Pancreas (tissue), 10 donors: Measurements from ENCODE around the gene GGNBP2. TPM values are rescaled to one million over a fixed set of nuclear protein-coding genes. Genes with fewer than 3 reads are reported as not detected.
"Not testable (repeated sequence)": the region's sequence is repeated elsewhere in the genome, so short reads cannot be mapped to it uniquely, and the experiment has no call there.

Source experiments
- ATAC-seq, 4 donors: fragments of 200-7000 bp; cut with Tn5 transposase; one replicate each; pipeline versions ENCODE4 v1.8.0 to v1.9.1; 2020; ENCODE audit warnings: mild to moderate bottlenecking in 4 of 4, moderate library complexity in 4 of 4
- DNase-seq, 6 donors: peaks; one replicate each; pipeline ENCODE4 v3.0.0-alpha.2; 2020
- FAIRE-seq: peaks from 2 replicates; lab custom pipeline; 2012; peaks lifted over from hg19 to GRCh38; lab: Jason Lieb, UNC
- H3K27ac ChIP-seq, 4 donors: fragments of 200-600 bp; sonication (generic); 1 replicate in 3 of 4; 2 replicates in 1 of 4; pipeline versions ENCODE4 v1.5.0 to v1.8.0; 2020
- H3K27me3 ChIP-seq, 4 donors: fragments of 200-600 bp; one replicate each; pipeline ENCODE4 v1.8.0; 2021
- H3K36me3 ChIP-seq, 3 donors: fragments of 200-600 bp; sonication (generic) in 1 of 3; one replicate each; pipeline versions ENCODE4 v1.5.0 to v1.8.0; 2020 to 2021
- H3K4me1 ChIP-seq, 3 donors: fragments of 200-600 bp; one replicate each; pipeline ENCODE4 v1.8.0; 2021
- H3K4me3 ChIP-seq, 4 donors: fragments of 200-600 bp; sonication (generic) in 2 of 4; one replicate each; pipeline versions ENCODE4 v1.5.0 to v1.8.0; 2020 to 2021
- H3K9me3 ChIP-seq, 4 donors: fragments of 200-600 bp; one replicate each; pipeline ENCODE4 v1.8.0; 2021
- WGBS, 2 donors: extraction: QIAGEN DNeasy Blood & Tissue Kit; methylation state at CpG; one replicate each; pipeline ENCODE4 v1.1.7; 2013; 5-methylcytosine and 5-hydroxymethylcytosine counted together
- intact Hi-C, 3 donors: fragments of 100-400 bp; cut with DNase I; formaldehyde crosslinking; loops; one replicate each; pipeline versions ENCODE4 v1.11.1 to v1.14.2; 2022
- polyA plus RNA-seq, 2 donors: library from polyadenylated mRNA; stranded (reverse); fragments of 200-250 nt; gene quantifications; one replicate each; pipeline ENCODE4 v1.2.3, GENCODE V29; 2013
- total RNA-seq, 6 donors: library from RNA; stranded (reverse); fragmentation: NEBNext Ultra II Directional in 4 of 6; extraction: Animal tissue kit (Norgen Biotek cat#: 25700) in 4 of 6; gene quantifications; one replicate each; pipeline versions ENCODE4 v1.2.1 to v1.2.4, GENCODE V29; 2021 to 2023
- TF ChIP-seq, protein P1 (sequence below), 4 donors: fragments of 200-600 bp; sonication (generic) in 3 of 4; IDR thresholded peaks; one replicate each; pipeline versions ENCODE4 v1.5.0 to v1.8.0; 2021; ENCODE audit warnings: antibody characterized with exemption in 4 of 4
- donor health status: healthy with polysubstance abuse.
- donor health status: DM: no; HTN: no; CAD: no; lungs with moderate emphysema.
- donor health status: DM: no; HTN: no; CAD: no.
- donor health status: control.
- donor health status: control.
- donor health status: Bipolar disorder and iron deficiency.
- donor health status: DM: yes; HTN: yes; CAD: no.
- donor health status: DM: no; HTN: no; CAD: no.
- donor health status: DM: no; HTN: no; CAD: no.
- donor health status: DM: yes; HTN: yes; CAD: no.

Gene GGNBP2
- total and polyA plus RNA-seq, 8 donors, result 27.3 to 41.8 (median 36.7) TPM

DNA sequence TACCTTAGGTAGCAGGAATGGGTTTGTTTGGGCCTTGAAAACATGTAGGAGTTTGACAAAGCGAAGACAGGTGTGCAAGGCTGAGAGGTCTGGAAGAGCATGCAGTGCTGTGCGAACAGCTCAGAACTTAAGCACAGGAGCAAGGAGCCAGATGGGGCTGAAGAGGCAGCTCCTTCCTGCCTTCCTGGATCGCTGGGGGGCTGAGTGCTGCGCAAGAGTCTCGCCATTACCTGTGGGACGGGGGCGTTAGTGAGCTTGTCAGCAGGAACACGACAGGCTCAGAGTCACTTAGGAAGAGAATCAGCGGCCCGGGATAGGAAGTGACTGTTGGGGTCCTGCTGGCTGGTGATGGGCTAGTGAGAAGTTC lies 56.2 kb downstream of the GGNBP2 start:
- Histone ChIP-seq H3K36me3 (no peaks in the 10 kb centered on the region), H3K4me3 (peak overlapping the region; percentile 86 to 96 (median 92)), H3K9me3 (no peaks in the 10 kb centered on the region), H3K27me3 (no peaks in the 10 kb centered on the region), H3K27ac (peak overlapping the region; percentile 56 to 82 (median 78)), H3K4me1 (peaks cover 0 to 15% (median 3%) of the 10 kb centered on the region in 3 donors)
- DNase-seq (no peak), ATAC-seq (peak in 2 of 4 donors; percentile 9 to 21), FAIRE-seq (no peak)
- WGBS, 2 donors, result 14 to 18% methylated on average over 10 of the region's 10 CpGs
- intact Hi-C loops, result no loop called here
- TF ChIP-seq, protein P1, sequence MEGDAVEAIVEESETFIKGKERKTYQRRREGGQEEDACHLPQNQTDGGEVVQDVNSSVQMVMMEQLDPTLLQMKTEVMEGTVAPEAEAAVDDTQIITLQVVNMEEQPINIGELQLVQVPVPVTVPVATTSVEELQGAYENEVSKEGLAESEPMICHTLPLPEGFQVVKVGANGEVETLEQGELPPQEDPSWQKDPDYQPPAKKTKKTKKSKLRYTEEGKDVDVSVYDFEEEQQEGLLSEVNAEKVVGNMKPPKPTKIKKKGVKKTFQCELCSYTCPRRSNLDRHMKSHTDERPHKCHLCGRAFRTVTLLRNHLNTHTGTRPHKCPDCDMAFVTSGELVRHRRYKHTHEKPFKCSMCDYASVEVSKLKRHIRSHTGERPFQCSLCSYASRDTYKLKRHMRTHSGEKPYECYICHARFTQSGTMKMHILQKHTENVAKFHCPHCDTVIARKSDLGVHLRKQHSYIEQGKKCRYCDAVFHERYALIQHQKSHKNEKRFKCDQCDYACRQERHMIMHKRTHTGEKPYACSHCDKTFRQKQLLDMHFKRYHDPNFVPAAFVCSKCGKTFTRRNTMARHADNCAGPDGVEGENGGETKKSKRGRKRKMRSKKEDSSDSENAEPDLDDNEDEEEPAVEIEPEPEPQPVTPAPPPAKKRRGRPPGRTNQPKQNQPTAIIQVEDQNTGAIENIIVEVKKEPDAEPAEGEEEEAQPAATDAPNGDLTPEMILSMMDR (IDR thresholded peaks at IDR 0.05), result no peak

DNA sequence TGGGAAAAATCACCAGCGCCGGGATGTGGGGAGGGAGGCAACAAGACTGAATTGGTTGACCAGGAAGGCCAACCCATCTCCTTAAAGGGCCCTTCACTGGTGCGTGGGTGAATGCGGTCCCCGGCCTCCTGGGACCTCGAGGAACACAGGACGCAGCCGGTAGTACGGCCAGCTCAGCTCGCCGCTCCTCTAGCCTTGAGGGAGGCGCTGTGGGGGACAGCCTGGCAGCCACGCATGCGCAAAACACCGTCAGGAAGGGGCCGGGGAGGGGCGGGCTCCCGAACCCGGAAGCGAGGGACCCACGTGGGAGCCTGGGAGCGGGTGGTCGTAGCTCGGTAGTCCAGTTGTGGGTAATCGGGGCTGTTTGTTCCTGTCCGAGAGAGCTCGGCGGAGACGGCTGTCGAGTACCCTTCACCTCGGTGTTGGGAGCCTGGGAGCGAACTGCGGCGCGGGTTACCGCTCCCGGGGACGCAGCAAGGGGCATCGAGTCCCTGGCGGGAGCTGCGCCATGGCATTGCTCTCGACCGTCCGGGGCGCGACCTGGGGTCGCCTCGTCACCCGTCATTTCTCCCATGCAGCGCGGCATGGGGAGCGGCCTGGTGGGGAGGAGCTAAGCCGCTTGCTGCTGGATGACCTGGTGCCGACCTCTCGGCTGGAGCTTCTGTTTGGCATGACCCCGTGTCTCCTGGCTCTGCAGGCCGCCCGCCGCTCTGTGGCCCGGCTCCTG lies 56.7 kb downstream of the GGNBP2 start, which contains the start of gene MRM1:
TSS of gene MRM1 (plus strand) at position 281 of the 727 bp plus-strand sequence. CDS start at position 509, 228 bp downstream.
- peak; percentile 94 to 99 (median 96) for DNase-seq
- 0 to 1% methylated on average over 50 to 60 of the region's 60 CpGs for WGBS, 2 donors
- no peaks in the 10 kb centered on the region for H3K36me3 ChIP-seq
- peak within 1 kb of the TSS; percentile 86 to 96 (median 92) for H3K4me3 ChIP-seq
- FAIRE-seq, result no peak
- H3K9me3 ChIP-seq, result no peaks in the 10 kb centered on the region
- peak within 1 kb of the TSS; percentile 56 to 82 (median 78) for H3K27ac ChIP-seq
- intact Hi-C loops, result no loop called here
- TF ChIP-seq, protein P1 (IDR thresholded peaks at IDR 0.05), result no peak
- peaks cover 0 to 15% (median 3%) of the 10 kb centered on the region in 3 donors for H3K4me1 ChIP-seq
- peak; percentile 94 to 97 (median 96) for ATAC-seq
- no peaks in the 10 kb centered on the region for H3K27me3 ChIP-seq

DNA sequence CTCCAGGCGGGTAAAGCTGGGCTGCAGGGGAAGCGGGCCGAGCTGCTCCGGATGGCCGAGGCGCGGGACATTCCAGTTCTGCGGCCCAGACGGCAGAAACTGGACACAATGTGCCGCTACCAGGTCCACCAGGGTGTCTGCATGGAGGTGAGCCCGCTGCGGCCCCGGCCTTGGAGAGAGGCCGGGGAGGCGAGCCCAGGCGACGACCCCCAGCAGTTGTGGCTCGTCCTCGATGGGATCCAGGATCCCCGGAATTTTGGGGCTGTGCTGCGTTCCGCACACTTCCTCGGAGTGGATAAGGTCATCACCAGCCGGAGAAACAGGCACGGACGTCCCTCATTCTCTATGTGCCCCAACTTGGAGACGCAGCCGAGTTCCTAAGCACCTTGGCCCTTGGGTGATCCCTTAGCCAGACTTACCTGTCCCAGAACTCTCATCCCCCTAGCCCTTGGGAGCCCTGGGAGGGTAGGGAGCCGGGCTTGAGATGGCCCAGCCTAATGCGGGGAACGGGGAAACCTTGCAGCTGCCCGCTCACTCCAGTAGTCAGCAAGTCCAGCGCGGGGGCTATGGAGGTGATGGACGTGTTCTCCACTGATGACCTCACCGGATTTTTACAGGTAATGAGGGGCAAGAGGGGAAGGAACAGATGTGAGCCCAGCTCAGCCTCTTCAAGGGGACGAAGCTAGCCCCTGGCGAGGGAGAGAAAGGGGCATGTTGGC lies 57.5 kb downstream of the GGNBP2 start:
- TF ChIP-seq, protein P1 (IDR thresholded peaks at IDR 0.05), result no peak
- intact Hi-C loops, result no loop called here
- DNase-seq (peak in 4 of 6 donors; percentile 18 to 68 (median 41)), FAIRE-seq (no peak), ATAC-seq (peak; percentile 44 to 57 (median 52))
- Histone ChIP-seq H3K27ac (peak overlapping the region; percentile 56 to 82 (median 78)), H3K36me3 (no peaks in the 10 kb centered on the region), H3K4me1 (peaks cover 0 to 15% (median 3%) of the 10 kb centered on the region in 3 donors), H3K9me3 (no peaks in the 10 kb centered on the region), H3K27me3 (no peaks in the 10 kb centered on the region), H3K4me3 (peak overlapping the region; percentile 86 to 96 (median 92))
- 2 to 6% methylated on average over 38 of the region's 38 CpGs for WGBS, 2 donors

DNA sequence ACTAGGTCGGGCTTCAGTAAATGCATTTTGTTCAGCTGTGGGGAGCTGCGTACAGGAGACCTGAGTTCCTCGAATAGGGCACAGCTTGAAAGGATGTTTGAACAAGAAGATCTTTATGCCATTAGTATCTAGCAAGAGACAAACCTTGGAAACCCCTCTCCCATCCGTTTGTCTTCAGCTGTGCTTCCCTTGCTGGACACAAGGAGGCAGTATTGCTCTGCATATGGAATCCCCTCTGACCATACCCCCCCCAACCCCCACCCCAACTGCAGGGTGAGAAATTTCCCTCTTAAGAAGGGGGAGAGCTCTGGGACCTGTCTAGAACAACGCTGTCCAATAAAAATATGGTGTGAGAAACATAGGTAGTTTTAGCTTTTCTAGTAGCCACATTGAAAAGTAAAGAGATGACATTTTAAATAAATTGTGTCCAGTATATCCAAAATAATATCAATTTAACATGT lies 58.2 kb downstream of the GGNBP2 start:
- peak overlapping the region in 3 of 4 donors; percentile 86 to 96 (median 88) for H3K4me3 ChIP-seq
- H3K27ac ChIP-seq, result no peak overlapping the region
- ATAC-seq (peak in 3 of 4 donors; percentile 37 to 54 (median 39)), DNase-seq (peak in 3 of 6 donors; percentile 43 to 55 (median 53)), FAIRE-seq (no peak)
- H3K27me3 ChIP-seq, result no peaks in the 10 kb centered on the region
- intact Hi-C loops, result no loop called here
- TF ChIP-seq, protein P1 (IDR thresholded peaks at IDR 0.05), result peak; percentile 60 to 72 (median 66)
- no peaks in the 10 kb centered on the region for H3K36me3 ChIP-seq
- peaks cover 0 to 15% (median 3%) of the 10 kb centered on the region in 3 donors for H3K4me1 ChIP-seq
- WGBS, 2 donors, result 15 to 22% methylated on average over 5 of the region's 5 CpGs
- no peaks in the 10 kb centered on the region for H3K9me3 ChIP-seq

DNA sequence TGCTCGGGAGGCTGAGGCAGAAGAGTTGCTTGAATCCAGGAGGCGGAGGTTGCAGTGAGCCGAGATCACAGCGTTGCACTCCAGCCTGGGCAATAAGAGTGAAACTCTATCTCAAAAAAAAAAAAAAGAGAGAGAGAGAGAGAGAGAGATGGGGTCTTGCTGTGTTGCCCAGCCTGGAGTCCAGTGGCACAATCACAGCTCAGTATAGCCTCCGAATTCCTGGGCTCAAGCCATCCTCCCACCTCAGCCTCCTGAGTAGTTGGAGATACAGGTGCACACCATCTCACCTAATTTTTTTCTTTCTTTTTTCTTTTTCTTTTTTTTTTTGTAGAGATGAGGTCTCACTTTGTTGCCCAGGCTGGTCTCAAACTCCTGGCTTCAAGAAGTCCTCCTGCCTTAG lies 60.3 kb downstream of the GGNBP2 start:
- WGBS, 2 donors, result 97 to 100% methylated on average over 5 of the region's 5 CpGs

More for the DNA sequence above, 60.3 kb downstream of the GGNBP2 start:
- FAIRE-seq, H3K9me3 ChIP-seq, H3K27ac ChIP-seq, H3K36me3 ChIP-seq, DNase-seq, intact Hi-C loops, H3K27me3 ChIP-seq, H3K4me3 ChIP-seq, ATAC-seq: not testable (repeated sequence)
- H3K4me1 ChIP-seq, result peaks cover 0 to 15% (median 3%) of the 10 kb centered on the region in 3 donors
